Endometrial microvascular endothelial cells (primary cell): ENCODE data around the gene NLE1. TPM values are rescaled to one million over a fixed set of nuclear protein-coding genes. Genes with fewer than 3 reads are reported as not detected.

Experiments used
- total RNA-seq: library from RNA; depleted of rRNA; stranded (reverse); fragments of >200 nt; gene quantifications from one replicate; pipeline ENCODE4 v1.2.3, GENCODE V29; 2015; ENCODE audit errors: inconsistent ontology term

Gene NLE1
- total RNA-seq, 1 donor from 2014 or later, result 33.5 TPM

Other genes with a start within 250 kb of the NLE1 start
- gene CCT6B, start 180.8 kb downstream of the NLE1 start, total RNA-seq, result 2.9 TPM
- gene ZNF830, start 180.8 kb downstream of the NLE1 start, total RNA-seq, result 12.5 TPM
- 48.2 TPM for gene LIG3, start 161.8 kb downstream of the NLE1 start, total RNA-seq
- gene RFFL, start 78.6 kb downstream of the NLE1 start, total RNA-seq, result 24.3 TPM
- gene RAD51D, start 22.4 kb downstream of the NLE1 start, total RNA-seq, result 13.0 TPM
- not detected for gene FNDC8, start 20.7 kb downstream of the NLE1 start, total RNA-seq
- not detected for gene UNC45B, start 5.5 kb upstream of the NLE1 start, total RNA-seq
- gene SLC35G3, start 52.1 kb upstream of the NLE1 start, total RNA-seq, result not detected
- 26.3 TPM for gene SLFN5, start 100.8 kb upstream of the NLE1 start, total RNA-seq
- gene SLFN11, start 231.3 kb upstream of the NLE1 start, total RNA-seq, result 113 TPM